HCT116 (cell line): ENCODE data around the gene EIF2D. TPM values are rescaled to one million over a fixed set of nuclear protein-coding genes. Genes with fewer than 3 reads are reported as not detected.

ENCODE experiments used
- ATAC-seq: fragments of 200-7000 bp; cut with Tn5 transposase; 2 replicates; pipeline ENCODE4 v1.9.1; 2020; ENCODE audit warnings: mild to moderate bottlenecking, moderate library complexity
- BruUV-seq: library from RNA; stranded (reverse); fragments of 400-500 nt; replicated peaks from 2 replicates; lab custom pipeline; 2021; lab: Mats Ljungman, UMichigan
- CTCF ChIA-PET: fragments of 300-600 bp; sonication (Branson Sonifier 250); formaldehyde crosslinking; loops from one replicate; lab custom pipeline; 2021; ENCODE audit warnings: antibody characterized with exemption; lab: Charles Lee
- POLR2A ChIA-PET: fragments of 300-600, 350-600 bp; sonication (Branson Sonifier 250); formaldehyde crosslinking; loops from one replicate; lab custom pipeline; 2021; ENCODE audit warnings: antibody characterized with exemption; lab: Charles Lee
- RAD21 ChIA-PET, 2 experiments: fragments of 300-600 bp; sonication (Branson Sonifier 250); formaldehyde crosslinking; loops; one replicate each; lab custom pipeline; 2023; ENCODE audit warnings: low total read pairs in 2 of 2; ENCODE audit not compliant: uncharacterized antibody in 2 of 2, unreplicated experiment in 2 of 2, low non-redundant PET in 1 of 2; lab: Charles Lee
- DNase-seq: peaks from one replicate; pipeline ENCODE4 v3.0.0-alpha.2; 2010; ENCODE audit warnings: low read depth, low spot score
- H2AFZ ChIP-seq: fragments of 200-600 bp; shearing (Covaris generic), sonication (generic); 2 replicates; pipeline ENCODE4 v1.6.1; 2017; ENCODE audit warnings: low read depth, mixed run types, mixed read lengths, antibody characterized with exemption, low read length; ENCODE audit not compliant: poor library complexity, severe bottlenecking
- H3K27ac ChIP-seq: 2 replicates; pipeline ENCODE4 v1.5.1; 2012; ENCODE audit warnings: low read depth, low read length
- H3K27me3 ChIP-seq: fragments of 200-600 bp; sonication (generic); 2 replicates; pipeline ENCODE4 v1.6.1; 2016; ENCODE audit warnings: mixed run types, low read length, mixed read lengths; ENCODE audit not compliant: insufficient read depth
- H3K36me3 ChIP-seq, 2 experiments: fragments of 200-500 bp in 1 of 2; fragments of 200-600 bp in 1 of 2; sonication (Bioruptor generic) in 1 of 2; sonication (generic) in 1 of 2; 2 replicates each; pipeline versions ENCODE4 v1.5.1 to v1.6.1; 2014 to 2016; ENCODE audit warnings: low read length in 2 of 2, inconsistent platforms in 1 of 2, mixed read lengths in 1 of 2, mixed run types in 1 of 2; ENCODE audit not compliant: insufficient read depth in 2 of 2, control insufficient read depth in 1 of 2
- H3K4me1 ChIP-seq, 2 experiments: fragments of 200-600 bp in 1 of 2; sonication (generic) in 1 of 2; 2 replicates each; pipeline versions ENCODE4 v1.5.1 to v1.6.1; 2012 to 2017; ENCODE audit warnings: low read length in 2 of 2, inconsistent platforms in 1 of 2, mild to moderate bottlenecking in 1 of 2, mixed read lengths in 1 of 2, mixed run types in 1 of 2, moderate library complexity in 1 of 2; ENCODE audit not compliant: insufficient read depth in 2 of 2, control insufficient read depth in 1 of 2
- H3K4me2 ChIP-seq: fragments of 200-600 bp; sonication (generic); 2 replicates; pipeline ENCODE4 v1.6.1; 2017; ENCODE audit warnings: mixed run types, low read length, mixed read lengths
- H3K4me3 ChIP-seq, 2 experiments: fragments of 200-600 bp in 1 of 2; sonication (generic) in 1 of 2; replicated peaks in 1 of 2; 2 replicates each; pipeline ENCODE4 v1.5.1; 2011 to 2016; ENCODE audit warnings: low read length in 2 of 2, control low read depth in 1 of 2, low read depth in 1 of 2, mild to moderate bottlenecking in 1 of 2, mixed read lengths in 1 of 2, mixed run types in 1 of 2
- H3K79me2 ChIP-seq: fragments of 200-600 bp; sonication (generic); 2 replicates; pipeline ENCODE4 v1.6.1; 2017; ENCODE audit warnings: mild to moderate bottlenecking, mixed run types, low read length, moderate library complexity, mixed read lengths; ENCODE audit not compliant: insufficient read depth
- H3K9ac ChIP-seq: fragments of 200-600 bp; sonication (generic); 2 replicates; pipeline ENCODE4 v1.6.1; 2016; ENCODE audit warnings: low read length, mixed read lengths
- H3K9me2 ChIP-seq: fragments of 200-600 bp; sonication (generic), shearing (Covaris generic); 2 replicates; pipeline ENCODE4 v1.6.1; 2017; ENCODE audit warnings: mixed run types, mild to moderate bottlenecking, moderate library complexity; ENCODE audit not compliant: insufficient read depth
- H3K9me3 ChIP-seq, 2 experiments: fragments of 200-500 bp in 1 of 2; fragments of 200-600 bp in 1 of 2; sonication (Bioruptor generic) in 1 of 2; sonication (generic) in 1 of 2; 2 replicates each; pipeline ENCODE4 v1.6.1; 2014 to 2017; ENCODE audit warnings: low read length in 2 of 2, mixed read lengths in 2 of 2, inconsistent platforms in 1 of 2, low read depth in 1 of 2, mild to moderate bottlenecking in 1 of 2, mixed run types in 1 of 2, moderate library complexity in 1 of 2; ENCODE audit not compliant: control insufficient read depth in 1 of 2, insufficient read depth in 1 of 2
- H4K20me1 ChIP-seq: fragments of 200-600 bp; sonication (generic), shearing (Covaris generic); 2 replicates; pipeline ENCODE4 v1.6.1; 2017; ENCODE audit warnings: mixed run types, mild to moderate bottlenecking, moderate library complexity; ENCODE audit not compliant: insufficient read depth
- CBX3 ChIP-seq: IDR thresholded peaks from 2 replicates; pipeline ENCODE4 v1.6.1; 2012; ENCODE audit warnings: low read depth
- ELF1 ChIP-seq: IDR thresholded peaks from 2 replicates; pipeline ENCODE4 v1.6.1; 2012; ENCODE audit warnings: low read depth, borderline replicate concordance
- EZH2phosphoT487 ChIP-seq: fragments of 200-600 bp; IDR thresholded peaks from 2 replicates; pipeline ENCODE4 v1.6.1; 2018; ENCODE audit warnings: antibody characterized with exemption, borderline replicate concordance
- FOSL1 ChIP-seq: IDR thresholded peaks from 2 replicates; pipeline ENCODE4 v1.6.1; 2012; ENCODE audit warnings: low read depth
- POLR2A ChIP-seq: IDR thresholded peaks from 2 replicates; pipeline ENCODE4 v1.7.0; 2011; ENCODE audit warnings: borderline replicate concordance; ENCODE audit not compliant: insufficient read depth, insufficient read length; ENCODE audit errors: extremely low read depth
- POLR2AphosphoS5 ChIP-seq: IDR thresholded peaks from 2 replicates; pipeline ENCODE4 v1.6.1; 2011; ENCODE audit warnings: mild to moderate bottlenecking, low read depth, low read length, moderate library complexity
- RAD21 ChIP-seq: IDR thresholded peaks from 2 replicates; pipeline ENCODE4 v1.6.1; 2012; ENCODE audit warnings: low read depth, mild to moderate bottlenecking
- SIN3A ChIP-seq: IDR thresholded peaks from 2 replicates; pipeline ENCODE4 v1.6.1; 2012; ENCODE audit warnings: low read depth
- SRF ChIP-seq: IDR thresholded peaks from 2 replicates; pipeline ENCODE4 v1.6.1; 2012; ENCODE audit warnings: low read depth
- TCF7L2 ChIP-seq: IDR thresholded peaks from 2 replicates; pipeline ENCODE4 v1.7.0; 2011; ENCODE audit warnings: borderline replicate concordance, inconsistent platforms; ENCODE audit not compliant: insufficient read depth, insufficient read length; ENCODE audit errors: extremely low read depth
- ZFX ChIP-seq: fragments of 450-650 bp; IDR thresholded peaks from 2 replicates; pipeline ENCODE4 v1.6.1; 2017
- intact Hi-C: fragments of 100-400 bp; cut with micrococcal nuclease; formaldehyde crosslinking; loops from 2 replicates; pipeline ENCODE4 v1.10.0; 2022
- total RNA-seq: library from RNA; stranded (reverse); gene quantifications from one replicate; pipeline ENCODE4 v1.2.1, GENCODE V29; 2021; ENCODE audit not compliant: unreplicated experiment
- TF ChIP-seq, protein P1 (sequence below), 3 experiments: fragments of 200-600 bp in 1 of 3; sonication (generic) in 1 of 3; IDR thresholded peaks in 2 of 3; conservative IDR thresholded peaks in 1 of 3; 2 replicates each; pipeline ENCODE4 v1.5.1; 2012 to 2017; ENCODE audit warnings: low read depth in 2 of 3, low read length in 2 of 3, antibody characterized with exemption in 1 of 3, borderline replicate concordance in 1 of 3, control low read depth in 1 of 3, mild to moderate bottlenecking in 1 of 3, mixed read lengths in 1 of 3, mixed run types in 1 of 3, moderate library complexity in 1 of 3; ENCODE audit not compliant: insufficient read depth in 1 of 3

EIF2D gene
- total RNA-seq, 1 experiment from 2014 or later = 54.8 TPM

DNA sequence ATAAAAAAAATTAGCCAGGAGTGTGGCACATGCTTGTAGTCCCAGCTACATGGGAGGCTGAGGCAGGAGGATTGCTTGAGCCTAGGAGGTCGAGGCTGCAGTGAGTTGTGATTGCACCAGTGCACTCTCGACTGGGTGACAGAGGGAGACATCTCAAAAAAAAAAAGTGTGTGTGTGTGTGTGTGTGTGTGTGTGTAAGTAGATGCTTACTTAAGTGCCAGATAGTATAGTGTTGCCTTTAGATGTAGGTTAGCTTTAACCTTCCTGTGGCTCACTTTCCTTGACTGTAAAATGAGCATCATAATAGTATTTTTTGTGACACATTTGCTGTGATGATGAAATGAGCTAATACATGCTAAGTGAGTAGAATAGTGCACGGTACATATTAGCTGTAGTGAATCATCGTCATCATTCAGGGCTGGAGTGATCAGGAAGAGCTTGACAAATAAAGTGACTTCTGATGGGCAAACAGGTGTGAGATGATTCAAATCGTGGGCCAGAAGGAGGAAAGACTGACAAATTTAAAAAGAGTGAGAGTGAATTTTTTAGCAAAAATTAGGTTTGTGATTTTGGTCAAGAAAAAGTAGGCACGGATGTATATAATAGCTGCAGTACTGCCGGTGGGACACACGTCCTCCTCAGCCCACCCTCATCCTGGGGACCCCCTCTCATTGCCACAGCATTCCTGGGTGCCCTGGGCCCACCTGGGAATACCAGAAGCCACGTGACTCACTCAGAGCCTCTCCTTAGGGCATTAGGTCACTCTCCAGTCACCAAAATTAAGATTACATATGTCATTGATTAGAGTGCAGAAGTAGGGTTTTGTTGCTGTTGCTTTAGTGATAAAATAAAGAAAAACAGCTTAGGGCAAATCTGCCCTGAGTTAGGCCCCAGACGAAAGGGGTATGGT, 33.9 kb downstream of the EIF2D start:
- intact Hi-C loops = no loop called here
- no peak for DNase-seq
- H3K27ac ChIP-seq = no peak overlapping the region

DNA sequence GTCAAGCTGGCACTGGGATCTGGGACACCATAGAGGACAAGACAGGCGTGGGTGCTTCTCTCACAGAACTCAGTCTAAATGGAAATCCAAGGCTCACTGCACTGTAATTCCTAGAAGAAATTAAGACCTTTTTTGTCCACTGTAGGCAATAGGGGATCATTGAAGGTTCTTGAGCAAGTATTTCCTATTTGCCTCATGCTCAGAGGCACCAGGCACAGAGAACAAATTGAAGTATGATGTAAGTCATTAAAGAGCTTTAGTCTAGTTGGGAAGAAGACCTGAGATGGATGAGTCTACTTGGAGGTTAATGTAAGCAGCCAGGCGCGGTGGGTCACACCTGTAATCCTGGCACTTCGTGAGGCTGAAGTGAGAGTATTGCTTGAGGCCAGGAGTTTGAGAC, 34.6 kb downstream of the EIF2D start:
- BruUV-seq = no TSS peak
- no peak overlapping the region for H3K27ac ChIP-seq
- intact Hi-C loops = no loop called here
- no peak for DNase-seq
- H3K4me1 ChIP-seq = no peaks in the 10 kb centered on the region
- H3K27me3 ChIP-seq = no peaks in the 10 kb centered on the region
- CTCF ChIA-PET = interaction anchor here (1.1 to 2.4 kb wide), 2 partner anchors 32 to 87 kb away, joined by 4 to 7 read pairs; no protein-coding TSS in a partner anchor
- no peaks in the 10 kb centered on the region for H3K9me3 ChIP-seq
- TF ChIP-seq ELF1 = no peak
- TF ChIP-seq, protein P1, sequence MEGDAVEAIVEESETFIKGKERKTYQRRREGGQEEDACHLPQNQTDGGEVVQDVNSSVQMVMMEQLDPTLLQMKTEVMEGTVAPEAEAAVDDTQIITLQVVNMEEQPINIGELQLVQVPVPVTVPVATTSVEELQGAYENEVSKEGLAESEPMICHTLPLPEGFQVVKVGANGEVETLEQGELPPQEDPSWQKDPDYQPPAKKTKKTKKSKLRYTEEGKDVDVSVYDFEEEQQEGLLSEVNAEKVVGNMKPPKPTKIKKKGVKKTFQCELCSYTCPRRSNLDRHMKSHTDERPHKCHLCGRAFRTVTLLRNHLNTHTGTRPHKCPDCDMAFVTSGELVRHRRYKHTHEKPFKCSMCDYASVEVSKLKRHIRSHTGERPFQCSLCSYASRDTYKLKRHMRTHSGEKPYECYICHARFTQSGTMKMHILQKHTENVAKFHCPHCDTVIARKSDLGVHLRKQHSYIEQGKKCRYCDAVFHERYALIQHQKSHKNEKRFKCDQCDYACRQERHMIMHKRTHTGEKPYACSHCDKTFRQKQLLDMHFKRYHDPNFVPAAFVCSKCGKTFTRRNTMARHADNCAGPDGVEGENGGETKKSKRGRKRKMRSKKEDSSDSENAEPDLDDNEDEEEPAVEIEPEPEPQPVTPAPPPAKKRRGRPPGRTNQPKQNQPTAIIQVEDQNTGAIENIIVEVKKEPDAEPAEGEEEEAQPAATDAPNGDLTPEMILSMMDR (IDR thresholded peaks at IDR 0.05 in 2 of 3, conservative IDR thresholded peaks at IDR 0.05 in 1 of 3; ENCODE audit: borderline replicate concordance in 1 of 3, insufficient read depth in 1 of 3, low read depth in 2 of 3, low read length in 2 of 3) = no peak
- TF ChIP-seq, all 23 proteins: peak for 0
- Histone ChIP-seq H4K20me1 (no peaks in the 10 kb centered on the region), H3K4me2 (no peak overlapping the region), H3K4me3 (no peak overlapping the region), H3K36me3 (no peaks in the 10 kb centered on the region), H3K9ac (no peak overlapping the region), H2AFZ (no peak overlapping the region), H3K9me2 (no peaks in the 10 kb centered on the region), H3K79me2 (no peaks in the 10 kb centered on the region)
- no peak for ATAC-seq
- POLR2A ChIA-PET = no interaction called here
- RAD21 ChIA-PET = no interaction called here

More for the DNA sequence above, 33.9 kb downstream of the EIF2D start:
- TF ChIP-seq TCF7L2 (no peak), SRF (no peak), CBX3 (no peak), FOSL1 (no peak), POLR2A (no peak), EZH2phosphoT487 (no peak), SIN3A (no peak), POLR2AphosphoS5 (no peak), RAD21 (no peak), ZFX (no peak)
- Histone ChIP-seq H3K36me3 (no peaks in the 10 kb centered on the region), H3K27me3 (no peaks in the 10 kb centered on the region), H4K20me1 (no peaks in the 10 kb centered on the region), H2AFZ (no peak overlapping the region), H3K4me3 (no peak overlapping the region), H3K9me3 (no peaks in the 10 kb centered on the region), H3K4me1 (no peaks in the 10 kb centered on the region), H3K9ac (no peak overlapping the region), H3K79me2 (no peaks in the 10 kb centered on the region), H3K9me2 (no peaks in the 10 kb centered on the region), H3K4me2 (no peak overlapping the region)
- POLR2A ChIA-PET = no interaction called here
- CTCF ChIA-PET = interaction anchor here (0.7 to 2.4 kb wide), 4 partner anchors 33 to 147 kb away, joined by 3 to 7 read pairs (median 4); no protein-coding TSS in a partner anchor
- RAD21 ChIA-PET = no interaction called here
- no peak for ATAC-seq
- BruUV-seq = no TSS peak
